ENCODE measurements around the gene GATD1. TPM values are rescaled to one million over a fixed set of nuclear protein-coding genes. Genes with fewer than 3 reads are reported as not detected.

The GATD1 gene
- total and polyA plus RNA-seq, 9 of the 15 experiments (the other 6 are each of a cell fraction or from before 2014, with no cell fraction given), result 2.8 to 144 (median 36.9) TPM

DNA sequence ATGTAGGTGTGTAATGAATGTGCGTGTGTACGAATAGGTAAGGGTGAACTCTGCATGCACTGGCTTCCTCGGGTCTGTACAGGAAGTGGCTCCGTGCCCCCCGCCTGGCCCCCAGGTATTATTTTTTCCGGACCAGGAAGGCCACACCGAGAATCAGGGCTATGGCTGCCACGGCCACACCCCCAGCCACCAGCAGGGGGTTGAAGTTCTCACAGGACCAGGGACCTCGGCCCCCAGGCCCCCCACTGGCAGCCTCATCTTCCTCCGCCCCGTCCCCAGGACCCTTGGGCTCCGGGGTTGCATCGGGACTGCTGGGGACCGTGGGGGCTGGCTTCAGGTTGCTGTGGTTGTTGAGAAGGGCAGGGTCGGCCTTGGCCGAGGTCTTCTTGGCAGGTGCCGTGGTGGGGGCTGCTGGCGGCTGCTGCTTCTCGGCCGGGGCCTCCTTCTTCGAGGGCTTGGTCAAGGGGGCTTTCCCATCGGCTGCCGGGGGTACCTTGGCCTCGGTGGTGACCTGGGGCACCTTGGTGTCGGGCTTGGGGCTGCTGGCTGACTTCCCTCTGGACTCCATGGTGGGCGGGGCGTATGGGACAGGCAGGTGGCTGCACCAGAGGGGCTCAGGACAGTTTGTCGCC lies 10.8 kb upstream of the GATD1 start:
- Histone ChIP-seq H3K4me3 (no peak overlapping the region), H3K4me2 (ENCODE audit: insufficient read depth, low read length) (no peak overlapping the region), H3K27me3 (ENCODE audit: control insufficient read depth in 2 of 2, insufficient read depth in 2 of 2, low read length in 2 of 2) (no peaks in the 10 kb centered on the region), H3K9me3 (replicated peaks; ENCODE audit: control insufficient read depth, insufficient read depth, low read depth, low read length) (no peaks in the 10 kb centered on the region), H3K4me1 (replicated peaks in 1 of 2; ENCODE audit: control insufficient read depth in 2 of 2, insufficient read depth in 2 of 2, low read length in 2 of 2) (peaks cover 0 to 69% of the 10 kb centered on the region in 2 experiments; a peak in 2 of 5 replicates), H3K9ac (ENCODE audit: insufficient read depth in 1 of 2, low read depth in 2 of 2, low read length in 2 of 2) (no peak overlapping the region), H3K27ac (ENCODE audit: extremely low read depth, low read depth, low read length) (no peak overlapping the region), H4K20me1 (replicated peaks; ENCODE audit: control insufficient read depth, insufficient read depth, low read length) (no peaks in the 10 kb centered on the region), H2AFZ (ENCODE audit: low read depth, low read length) (no peak overlapping the region), H3K79me2 (ENCODE audit: control insufficient read depth, insufficient read depth, low read length) (no peaks in the 10 kb centered on the region), H3K36me3 (ENCODE audit: control insufficient read depth, insufficient read depth, low read length) (peaks cover 14% of the 10 kb centered on the region; the same call in 1 of the 3 replicates), H3K9me1 (ENCODE audit: control insufficient read depth, insufficient read depth, low read length) (peaks cover 3% of the 10 kb centered on the region)
- FAIRE-seq (no peak), ATAC-seq (no peak), DNase-seq (ENCODE audit: extremely low read depth in 1 of 4, low spot score in 3 of 4) (no peak)
- intact Hi-C loops (cut with micrococcal nuclease) (no loop called here), in situ Hi-C loops (cut with MboI) (no loop called here)
- BruUV-seq (replicated peaks), result no TSS peak
- WGBS (ENCODE audit: insufficient coverage, low coverage, missing lambda C conversion rate), result 33% methylated on average over 25 of the region's 28 CpGs
- CTCF ChIA-PET (ENCODE audit: low intra/inter-chr PET ratio), result no interaction called here
- POLR2A ChIA-PET, result interaction anchor here (1.3 to 2.0 kb wide), 2 partner anchors 9 to 29 kb away, joined by 5 to 6 read pairs; no protein-coding TSS in a partner anchor
- TF ChIP-seq CC2D1A (IDR thresholded peaks at IDR 0.05), result no peak
- no peak for TF ChIP-seq ZBTB1 (CRISPR knock-in tag; IDR thresholded peaks at IDR 0.05; ENCODE audit: borderline replicate concordance, low read depth)
- TF ChIP-seq YBX1 (IDR thresholded peaks at IDR 0.05), result no peak
- TF ChIP-seq POLR2G (IDR thresholded peaks at IDR 0.05; ENCODE audit: low read depth, low read length), result peak; percentile 59
- TF ChIP-seq, protein P1, sequence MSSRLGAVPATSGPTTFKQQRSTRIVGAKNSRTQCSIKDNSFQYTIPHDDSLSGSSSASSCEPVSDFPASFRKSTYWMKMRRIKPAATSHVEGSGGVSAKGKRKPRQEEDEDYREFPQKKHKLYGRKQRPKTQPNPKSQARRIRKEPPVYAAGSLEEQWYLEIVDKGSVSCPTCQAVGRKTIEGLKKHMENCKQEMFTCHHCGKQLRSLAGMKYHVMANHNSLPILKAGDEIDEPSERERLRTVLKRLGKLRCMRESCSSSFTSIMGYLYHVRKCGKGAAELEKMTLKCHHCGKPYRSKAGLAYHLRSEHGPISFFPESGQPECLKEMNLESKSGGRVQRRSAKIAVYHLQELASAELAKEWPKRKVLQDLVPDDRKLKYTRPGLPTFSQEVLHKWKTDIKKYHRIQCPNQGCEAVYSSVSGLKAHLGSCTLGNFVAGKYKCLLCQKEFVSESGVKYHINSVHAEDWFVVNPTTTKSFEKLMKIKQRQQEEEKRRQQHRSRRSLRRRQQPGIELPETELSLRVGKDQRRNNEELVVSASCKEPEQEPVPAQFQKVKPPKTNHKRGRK (tag; IDR thresholded peaks at IDR 0.05), result no peak
- TF ChIP-seq POLR3G (IDR thresholded peaks at IDR 0.05; ENCODE audit: extremely low read depth, insufficient read length, insufficient replicate concordance), result no peak
- peak in 1 of 3 experiments; percentile 28 for TF ChIP-seq YY1 (IDR thresholded peaks at IDR 0.05; ENCODE audit: borderline replicate concordance in 1 of 3, control insufficient read depth in 1 of 3, extremely low read depth in 1 of 3, insufficient read depth in 3 of 3, insufficient read length in 1 of 3, insufficient replicate concordance in 2 of 3, low read depth in 1 of 3, low read length in 2 of 3)
- TF ChIP-seq ZBTB7A (IDR thresholded peaks at IDR 0.05; ENCODE audit: borderline replicate concordance, control insufficient read depth, low read depth, low read length), result 0 out of 2 replicates have a peak, but pooled peaks have one; percentile 18

Data from K562 (cell line).